K562 (cell line): ENCODE results near the gene EXD2. TPM values are rescaled to one million over a fixed set of nuclear protein-coding genes. Genes with fewer than 3 reads are reported as not detected.

Experiments
- BDP1 ChIP-seq: IDR thresholded peaks from 3 replicates; pipeline ENCODE4 v1.6.1; 2011; ENCODE audit not compliant: insufficient read length, insufficient read depth
- CREB3L1 ChIP-seq: fragments of 450-650 bp; IDR thresholded peaks from 2 replicates; pipeline ENCODE4 v1.6.1; 2014; ENCODE audit warnings: low read depth, mild to moderate bottlenecking, moderate library complexity, borderline replicate concordance
- FOSL1 ChIP-seq: fragments of 200-800 bp; sonication (Bioruptor generic); conservative IDR thresholded peaks from 2 replicates; pipeline ENCODE4 v1.6.1; 2016; ENCODE audit warnings: missing genetic modification characterization, missing compliant biosample characterization
- KHSRP ChIP-seq: fragments of 450-650 bp; IDR thresholded peaks from 2 replicates; pipeline ENCODE4 v1.6.1; 2017
- MECOM ChIP-seq: fragments of 250-450 bp; sonication (Bioruptor Pico); IDR thresholded peaks from 2 replicates; pipeline ENCODE4 v1.8.0; 2022; ENCODE audit warnings: inconsistent platforms
- MNT ChIP-seq, 2 experiments: fragments of 450-650 bp; conservative IDR thresholded peaks; 2 replicates each; pipeline ENCODE4 v1.6.1; 2017; ENCODE audit warnings: mild to moderate bottlenecking in 2 of 2, moderate library complexity in 2 of 2
- POLR2G ChIP-seq: fragments of 200-400 bp; formaldehyde crosslinking; IDR thresholded peaks from 2 replicates; pipeline ENCODE4 v1.6.1; 2017; ENCODE audit warnings: low read depth, mild to moderate bottlenecking, antibody characterized with exemption, low read length, moderate library complexity
- RAD21 ChIP-seq, 2 experiments: fragments of 250-450 bp in 1 of 2; fragments of 450-650 bp in 1 of 2; sonication (Bioruptor Pico) in 1 of 2; formaldehyde crosslinking in 1 of 2; IDR thresholded peaks in 1 of 2; conservative IDR thresholded peaks in 1 of 2; 2 replicates each; pipeline versions ENCODE4 v1.4.0 to v1.8.0; 2020 to 2022; ENCODE audit warnings: mild to moderate bottlenecking in 2 of 2, moderate library complexity in 1 of 2
- TFE3 ChIP-seq: fragments of 450-650 bp; formaldehyde crosslinking; IDR thresholded peaks from 2 replicates; pipeline ENCODE4 v1.4.0; 2020; ENCODE audit warnings: mild to moderate bottlenecking, mixed read lengths
- ZKSCAN8 ChIP-seq: fragments of 200-800 bp; sonication (Bioruptor generic); IDR thresholded peaks from 2 replicates; pipeline ENCODE4 v1.6.1; 2016; ENCODE audit warnings: missing genetic modification characterization, missing compliant biosample characterization
- ZNF316 ChIP-seq: fragments of 450-650 bp; IDR thresholded peaks from 2 replicates; pipeline ENCODE4 v1.6.1; 2016
- ZNF398 ChIP-seq: fragments of 250-450 bp; sonication (Bioruptor Pico); IDR thresholded peaks from 2 replicates; pipeline ENCODE4 v1.8.0; 2021; ENCODE audit warnings: moderate library complexity, mild to moderate bottlenecking, inconsistent platforms
- ZNF639 ChIP-seq, 2 experiments: fragments of 200-800 bp in 1 of 2; sonication (Bioruptor generic) in 1 of 2; sonication (generic) in 1 of 2; formaldehyde crosslinking in 1 of 2; IDR thresholded peaks in 1 of 2; conservative IDR thresholded peaks in 1 of 2; 2 replicates each; pipeline versions ENCODE4 v1.5.0 to v1.6.1; 2016 to 2020; ENCODE audit warnings: missing compliant biosample characterization in 1 of 2, missing genetic modification characterization in 1 of 2, missing genetic modification reagents in 1 of 2
- ZNF740 ChIP-seq, 3 experiments: fragments of 200-800 bp in 1 of 3; sonication (Bioruptor generic) in 1 of 3; sonication (generic) in 1 of 3; formaldehyde crosslinking in 1 of 3; IDR thresholded peaks; 2 replicates each; pipeline versions ENCODE4 v1.6.1 to v1.8.0; 2016 to 2022; ENCODE audit warnings: mild to moderate bottlenecking in 2 of 3, missing compliant biosample characterization in 2 of 3, missing genetic modification characterization in 2 of 3, missing genetic modification reagents in 1 of 3
- polyA plus RNA-seq, 8 experiments: library from polyadenylated mRNA; depleted of rRNA in 4 of 8; stranded (reverse) in 5 of 8; unstranded in 3 of 8; fragments of >200 nt; fragmentation: Nextera tagmentation in 2 of 8; fragmentation: Illumina TruSeq in 1 of 8; extraction: Ambion mirVana in 2 of 8; extraction: Trizol in 1 of 8; gene quantifications; 2 replicates each; pipeline versions ENCODE4 v1.2.1 to v1.2.3, GENCODE V29; 2011 to 2014; ENCODE audit warnings: inconsistent platforms in 1 of 8, missing spikeins in 1 of 8
- total RNA-seq, 7 experiments: library from RNA; depleted of rRNA in 6 of 7; stranded (reverse); fragments of >200 nt in 6 of 7; fragmentation: Illumina TruSeq in 2 of 7; extraction: Trizol in 2 of 7; gene quantifications; 2 replicates each; pipeline versions ENCODE4 v1.2.1 to v1.2.3, GENCODE V29; 2011 to 2021; ENCODE audit warnings: low replicate concordance in 1 of 7

The EXD2 gene
- total and polyA plus RNA-seq, 9 of the 15 experiments (the other 6 are each of a cell fraction or from before 2014, with no cell fraction given) = 1.6 to 7.5 (median 3.7) TPM

- no peak for TF ChIP-seq TFE3 (CRISPR knock-in tag)
- no peak for TF ChIP-seq BDP1
- TF ChIP-seq MECOM (CRISPR knock-in tag) = no peak
- no peak for TF ChIP-seq ZKSCAN8 (CRISPR knock-in tag)
- TF ChIP-seq ZNF740 (CRISPR knock-in tag; IDR thresholded peaks at IDR 0.05) = no peak; the same call in 1 of the 2 replicates
- TF ChIP-seq ZNF740 (tag; IDR thresholded peaks at IDR 0.05) = peak in 1 of 2 experiments; percentile 49; a peak in 1 of 4 replicates
- TF ChIP-seq MNT (conservative IDR thresholded peaks at IDR 0.05) = peak in 1 of 2 experiments; percentile 44; a peak in 2 of 4 replicates
- peak; percentile 44 to 95; a peak in 3 of 4 replicates for TF ChIP-seq ZNF639 (CRISPR knock-in tag; conservative IDR thresholded peaks at IDR 0.05 in 1 of 2, IDR thresholded peaks at IDR 0.05 in 1 of 2)
- TF ChIP-seq ZNF398 = no peak
- TF ChIP-seq ZNF316 = no peak
- no peak for TF ChIP-seq FOSL1 (tag)
- TF ChIP-seq KHSRP = no peak
- peak; percentile 22 to 27; a peak in 2 of 4 replicates for TF ChIP-seq RAD21 (CRISPR knock-in tag; conservative IDR thresholded peaks at IDR 0.05 in 1 of 2, IDR thresholded peaks at IDR 0.05 in 1 of 2)
- TF ChIP-seq POLR2G = peak; percentile 81
- no peak for TF ChIP-seq CREB3L1
Measured at GRCh38 chr14:69151458-69152180, 39.7 kb upstream of the EXD2 start (continued).
